Measurements from ENCODE around the gene FRMPD2.

The FRMPD2 gene

GRCh38 chr10:48271047-48271730, 3.3 kb downstream of the FRMPD2 start:
- TF ChIP-seq CTCF (IDR thresholded peaks at IDR 0.05; ENCODE audit: control insufficient read depth, insufficient read depth, low read depth, low read length, missing control alignments) = no peak
- H3K4me3 ChIP-seq (ENCODE audit: control insufficient read depth, low read depth, low read length) = no peak overlapping the region
- DNase-seq (ENCODE audit: low read depth) = no peak

GRCh38 chr10:48266528-48266927, 8.0 kb downstream of the FRMPD2 start:
- no peak for TF ChIP-seq CTCF (IDR thresholded peaks at IDR 0.05; ENCODE audit: control insufficient read depth, insufficient read depth, low read depth, low read length, missing control alignments)
- DNase-seq (ENCODE audit: low read depth) = no peak

GRCh38 chr10:48258105-48258504, 16.4 kb downstream of the FRMPD2 start:
- no peak overlapping the region for H3K4me3 ChIP-seq (ENCODE audit: control insufficient read depth, low read depth, low read length)
- no peak for TF ChIP-seq CTCF (IDR thresholded peaks at IDR 0.05; ENCODE audit: control insufficient read depth, insufficient read depth, low read depth, low read length, missing control alignments)
- DNase-seq (ENCODE audit: low read depth) = no peak

More at GRCh38 chr10:48266528-48266927, 8.0 kb downstream of the FRMPD2 start:
- no peak overlapping the region for H3K4me3 ChIP-seq (ENCODE audit: control insufficient read depth, low read depth, low read length)

- H3K4me3 ChIP-seq (ENCODE audit: control insufficient read depth, low read depth, low read length) = no peak overlapping the region
- no peak for DNase-seq (ENCODE audit: low read depth)
- no peak for TF ChIP-seq CTCF (IDR thresholded peaks at IDR 0.05; ENCODE audit: control insufficient read depth, insufficient read depth, low read depth, low read length, missing control alignments)
Measured at GRCh38 chr10:48257407-48257961, 17.0 kb downstream of the FRMPD2 start.

GRCh38 chr10:48255722-48256121, 18.8 kb downstream of the FRMPD2 start:
- no peak for TF ChIP-seq CTCF (IDR thresholded peaks at IDR 0.05; ENCODE audit: control insufficient read depth, insufficient read depth, low read depth, low read length, missing control alignments)
- DNase-seq (ENCODE audit: low read depth) = no peak
- H3K4me3 ChIP-seq (ENCODE audit: control insufficient read depth, low read depth, low read length) = no peak overlapping the region

- no peak overlapping the region for H3K4me3 ChIP-seq (ENCODE audit: control insufficient read depth, low read depth, low read length)
- TF ChIP-seq CTCF (IDR thresholded peaks at IDR 0.05; ENCODE audit: control insufficient read depth, insufficient read depth, low read depth, low read length, missing control alignments) = no peak
- no peak for DNase-seq (ENCODE audit: low read depth)
Measured at GRCh38 chr10:48254750-48255512, 19.6 kb downstream of the FRMPD2 start.
